ACC112 (cell line): ENCODE data around the gene ELK1.
A peak's percentile ranks its signal among the peaks of the same experiment; 100 is the strongest.

Source experiments
- H2AFZ ChIP-seq: fragments of 200-600 bp; sonication (generic); one replicate; pipeline ENCODE4 v1.6.0; 2017; ENCODE audit warnings: antibody characterized with exemption, low read length; ENCODE audit not compliant: unreplicated experiment
- H3K27ac ChIP-seq: fragments of 200-600 bp; sonication (generic); 2 replicates; pipeline ENCODE4 v1.5.1; 2014; ENCODE audit warnings: low read depth, mild to moderate bottlenecking, antibody characterized with exemption, low read length, moderate library complexity
- H3K27me3 ChIP-seq: fragments of 200-600 bp; sonication (generic); 2 replicates; pipeline ENCODE4 v1.6.1; 2014; ENCODE audit warnings: mild to moderate bottlenecking, antibody characterized with exemption, low read length, moderate library complexity, mixed read lengths; ENCODE audit not compliant: insufficient read depth
- H3K36me3 ChIP-seq: fragments of 200-600 bp; sonication (generic); 2 replicates; pipeline ENCODE4 v1.6.1; 2016; ENCODE audit warnings: mild to moderate bottlenecking, antibody characterized with exemption, low read length, moderate library complexity, mixed read lengths; ENCODE audit not compliant: insufficient read depth
- H3K4me1 ChIP-seq: fragments of 200-600 bp; sonication (generic); one replicate; pipeline ENCODE4 v1.6.1; 2016; ENCODE audit warnings: low read length, mixed read lengths; ENCODE audit not compliant: insufficient read depth, unreplicated experiment, control insufficient read depth
- H3K4me3 ChIP-seq: fragments of 200-600 bp; sonication (generic); 2 replicates; pipeline ENCODE4 v1.5.1; 2014; ENCODE audit warnings: mild to moderate bottlenecking, low read depth, low read length
- H3K79me2 ChIP-seq: fragments of 200-600 bp; sonication (generic); one replicate; pipeline ENCODE4 v1.6.0; 2016; ENCODE audit warnings: low read length; ENCODE audit not compliant: control insufficient read depth, unreplicated experiment, insufficient read depth

The ELK1 gene

GRCh38 chrX:47628982-47629381 is 21.4 kb downstream of the ELK1 start:
- no peaks in the 10 kb centered on the region for H3K27me3 ChIP-seq
- no peaks in the 10 kb centered on the region for H3K36me3 ChIP-seq
- no peak overlapping the region for H3K27ac ChIP-seq
- H3K4me3 ChIP-seq = no peak overlapping the region
- H2AFZ ChIP-seq = no peak overlapping the region
- no peaks in the 10 kb centered on the region for H3K4me1 ChIP-seq
- H3K79me2 ChIP-seq = no peaks in the 10 kb centered on the region

- Histone ChIP-seq H3K79me2 (no peaks in the 10 kb centered on the region), H2AFZ (no peak overlapping the region), H3K4me1 (no peaks in the 10 kb centered on the region), H3K36me3 (no peaks in the 10 kb centered on the region), H3K27me3 (no peaks in the 10 kb centered on the region), H3K4me3 (no peak overlapping the region), H3K27ac (no peak overlapping the region)
Measured at GRCh38 chrX:47625365-47625764, 25.0 kb downstream of the ELK1 start.

GRCh38 chrX:47623540-47624027 is 26.8 kb downstream of the ELK1 start:
- Histone ChIP-seq H3K4me1 (no peaks in the 10 kb centered on the region), H3K79me2 (no peaks in the 10 kb centered on the region), H3K4me3 (peak overlapping the region; percentile 7), H3K36me3 (no peaks in the 10 kb centered on the region), H3K27me3 (no peaks in the 10 kb centered on the region), H3K27ac (no peak overlapping the region), H2AFZ (no peak overlapping the region)

- H3K27ac ChIP-seq = no peak overlapping the region
- no peak overlapping the region for H3K4me3 ChIP-seq
- H3K4me1 ChIP-seq = no peaks in the 10 kb centered on the region
- no peaks in the 10 kb centered on the region for H3K79me2 ChIP-seq
- no peaks in the 10 kb centered on the region for H3K27me3 ChIP-seq
- no peaks in the 10 kb centered on the region for H3K36me3 ChIP-seq
- H2AFZ ChIP-seq = no peak overlapping the region
Measured at GRCh38 chrX:47621851-47622250, 28.5 kb downstream of the ELK1 start.

GRCh38 chrX:47620303-47620685 is 30.1 kb downstream of the ELK1 start:
- no peaks in the 10 kb centered on the region for H3K4me1 ChIP-seq
- no peak overlapping the region for H2AFZ ChIP-seq
- no peaks in the 10 kb centered on the region for H3K79me2 ChIP-seq
- no peak overlapping the region for H3K4me3 ChIP-seq
- H3K36me3 ChIP-seq = no peaks in the 10 kb centered on the region
- H3K27ac ChIP-seq = no peak overlapping the region
- H3K27me3 ChIP-seq = no peaks in the 10 kb centered on the region

GRCh38 chrX:47619486-47620302 is 30.7 kb downstream of the ELK1 start, which contains the start of gene SYN1:
Gene SYN1, minus strand, starts transcription at chrX:47619857. Its CDS starts 129 bp downstream, at chrX:47619728.
- H3K36me3 ChIP-seq = no peaks in the 10 kb centered on the region
- H3K27ac ChIP-seq = no peak within 1 kb of the TSS
- no peaks in the 10 kb centered on the region for H3K4me1 ChIP-seq
- no peaks in the 10 kb centered on the region for H3K27me3 ChIP-seq
- no peak within 1 kb of the TSS for H2AFZ ChIP-seq
- H3K4me3 ChIP-seq = peak within 1 kb of the TSS; percentile 47; the same call in 1 of the 2 replicates
- no peaks in the 10 kb centered on the region for H3K79me2 ChIP-seq

GRCh38 chrX:47618923-47619485 is 31.4 kb downstream of the ELK1 start:
- Histone ChIP-seq H3K79me2 (no peaks in the 10 kb centered on the region), H2AFZ (no peak overlapping the region), H3K27me3 (no peaks in the 10 kb centered on the region), H3K4me1 (no peaks in the 10 kb centered on the region), H3K36me3 (no peaks in the 10 kb centered on the region), H3K27ac (no peak overlapping the region), H3K4me3 (0 out of 2 replicates have a peak overlapping the region, but pooled peaks have one; percentile 47)

GRCh38 chrX:47614618-47615017 is 35.7 kb downstream of the ELK1 start:
- H3K27ac ChIP-seq = no peak overlapping the region
- H3K79me2 ChIP-seq = no peaks in the 10 kb centered on the region
- H3K4me1 ChIP-seq = no peaks in the 10 kb centered on the region
- H2AFZ ChIP-seq = no peak overlapping the region
- no peaks in the 10 kb centered on the region for H3K27me3 ChIP-seq
- no peak overlapping the region for H3K4me3 ChIP-seq
- no peaks in the 10 kb centered on the region for H3K36me3 ChIP-seq

GRCh38 chrX:47613082-47613481 is 37.3 kb downstream of the ELK1 start:
- Histone ChIP-seq H3K27ac (no peak overlapping the region), H3K4me1 (no peaks in the 10 kb centered on the region)

GRCh38 chrX:47612418-47612817 is 37.9 kb downstream of the ELK1 start:
- Histone ChIP-seq H3K4me1 (no peaks in the 10 kb centered on the region), H3K79me2 (no peaks in the 10 kb centered on the region), H2AFZ (no peak overlapping the region), H3K27me3 (no peaks in the 10 kb centered on the region), H3K27ac (no peak overlapping the region), H3K4me3 (no peak overlapping the region), H3K36me3 (no peaks in the 10 kb centered on the region)

More at GRCh38 chrX:47613082-47613481, 37.3 kb downstream of the ELK1 start:
- Histone ChIP-seq H2AFZ (no peak overlapping the region), H3K36me3 (no peaks in the 10 kb centered on the region), H3K79me2 (no peaks in the 10 kb centered on the region), H3K27me3 (no peaks in the 10 kb centered on the region), H3K4me3 (no peak overlapping the region)

- Histone ChIP-seq H3K4me1 (no peaks in the 10 kb centered on the region), H3K4me3 (no peak overlapping the region), H3K27me3 (no peaks in the 10 kb centered on the region), H3K36me3 (no peaks in the 10 kb centered on the region), H2AFZ (no peak overlapping the region), H3K27ac (no peak overlapping the region), H3K79me2 (no peaks in the 10 kb centered on the region)
Measured at GRCh38 chrX:47611926-47612325, 38.4 kb downstream of the ELK1 start.
